ENCODE data around the gene PPM1F.

The PPM1F gene
- 31.2 to 40.4 reads per million in 2 donors for total RNA-seq

- peak; percentile 83 to 89 (median 85) for DNase-seq
Measured at GRCh38 chr22:21952586-21953571, at the start of gene PPM1F. PPM1F (minus strand) TSS chr22:21952848; CDS start chr22:21946048, 6,800 bp downstream.

GRCh38 chr22:22001664-22002525 lies 49.2 kb upstream of the PPM1F start:
- DNase-seq, result no peak

GRCh38 chr22:21998595-21999247 lies 46.1 kb upstream of the PPM1F start:
- DNase-seq, result no peak

- DNase-seq, result no peak
Measured at GRCh38 chr22:21996175-21996720, 43.6 kb upstream of the PPM1F start.

- DNase-seq, result no peak
Measured at GRCh38 chr22:21995660-21996059, 43.0 kb upstream of the PPM1F start.

- no peak for DNase-seq
Measured at GRCh38 chr22:21994881-21995444, 42.3 kb upstream of the PPM1F start.

GRCh38 chr22:21992593-21993237 lies 40.1 kb upstream of the PPM1F start:
- no peak for DNase-seq

GRCh38 chr22:21991774-21992173 lies 39.1 kb upstream of the PPM1F start:
- DNase-seq, result no peak

- no peak for DNase-seq
Measured at GRCh38 chr22:21991304-21991596, 38.6 kb upstream of the PPM1F start.

GRCh38 chr22:21990445-21991303 lies 38.0 kb upstream of the PPM1F start:
- no peak for DNase-seq

- DNase-seq, result no peak
Measured at GRCh38 chr22:21989049-21989448, 36.4 kb upstream of the PPM1F start.

GRCh38 chr22:21985214-21985613 lies 32.6 kb upstream of the PPM1F start:
- no peak for DNase-seq

GRCh38 chr22:21984793-21985192 lies 32.1 kb upstream of the PPM1F start:
- DNase-seq, result no peak

GRCh38 chr22:21982338-21982965 lies 29.8 kb upstream of the PPM1F start, which contains the start of gene TOP3B:
TOP3B (minus strand) TSS chr22:21982787; CDS start chr22:21975709, 7,078 bp downstream.
- DNase-seq, result peak; percentile 57 to 88 (median 71)

GRCh38 chr22:21981874-21982273 lies 29.2 kb upstream of the PPM1F start:
- DNase-seq, result no peak

- no peak for DNase-seq
Measured at GRCh38 chr22:21980547-21980946, 27.9 kb upstream of the PPM1F start.

GRCh38 chr22:21978564-21979386 lies 26.1 kb upstream of the PPM1F start:
- no peak for DNase-seq

GRCh38 chr22:21977814-21978213 lies 25.2 kb upstream of the PPM1F start:
- no peak for DNase-seq

- DNase-seq, result no peak
Measured at GRCh38 chr22:21975854-21976345, 23.3 kb upstream of the PPM1F start.

Data from T-helper 2 cell (primary cell).